NB4 (cell line): ENCODE measurements around the gene ARHGAP15.

ENCODE experiments used
- MYC ChIP-seq: IDR thresholded peaks from 2 replicates; pipeline ENCODE4 v1.6.1; 2011; ENCODE audit warnings: low read depth, low read length
- POLR2A ChIP-seq: IDR thresholded peaks from 2 replicates; pipeline ENCODE4 v1.6.1; 2011; ENCODE audit warnings: mild to moderate bottlenecking; ENCODE audit not compliant: insufficient read length; ENCODE audit errors: extremely low read depth
- TF ChIP-seq, protein P1 (sequence below): IDR thresholded peaks from one replicate; pipeline ENCODE4 v1.5.1; 2012; ENCODE audit warnings: low read depth, low read length
- TF ChIP-seq, protein P2 (sequence below): IDR thresholded peaks from 2 replicates; pipeline ENCODE4 v1.6.1; 2011; ENCODE audit warnings: low read depth, low read length

GRCh38 chr2:143384111-143384510 lies 254.9 kb downstream of the ARHGAP15 start:
- TF ChIP-seq, protein P1, sequence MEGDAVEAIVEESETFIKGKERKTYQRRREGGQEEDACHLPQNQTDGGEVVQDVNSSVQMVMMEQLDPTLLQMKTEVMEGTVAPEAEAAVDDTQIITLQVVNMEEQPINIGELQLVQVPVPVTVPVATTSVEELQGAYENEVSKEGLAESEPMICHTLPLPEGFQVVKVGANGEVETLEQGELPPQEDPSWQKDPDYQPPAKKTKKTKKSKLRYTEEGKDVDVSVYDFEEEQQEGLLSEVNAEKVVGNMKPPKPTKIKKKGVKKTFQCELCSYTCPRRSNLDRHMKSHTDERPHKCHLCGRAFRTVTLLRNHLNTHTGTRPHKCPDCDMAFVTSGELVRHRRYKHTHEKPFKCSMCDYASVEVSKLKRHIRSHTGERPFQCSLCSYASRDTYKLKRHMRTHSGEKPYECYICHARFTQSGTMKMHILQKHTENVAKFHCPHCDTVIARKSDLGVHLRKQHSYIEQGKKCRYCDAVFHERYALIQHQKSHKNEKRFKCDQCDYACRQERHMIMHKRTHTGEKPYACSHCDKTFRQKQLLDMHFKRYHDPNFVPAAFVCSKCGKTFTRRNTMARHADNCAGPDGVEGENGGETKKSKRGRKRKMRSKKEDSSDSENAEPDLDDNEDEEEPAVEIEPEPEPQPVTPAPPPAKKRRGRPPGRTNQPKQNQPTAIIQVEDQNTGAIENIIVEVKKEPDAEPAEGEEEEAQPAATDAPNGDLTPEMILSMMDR, result no peak
- TF ChIP-seq MYC (no peak), POLR2A (no peak)
- TF ChIP-seq, protein P2, sequence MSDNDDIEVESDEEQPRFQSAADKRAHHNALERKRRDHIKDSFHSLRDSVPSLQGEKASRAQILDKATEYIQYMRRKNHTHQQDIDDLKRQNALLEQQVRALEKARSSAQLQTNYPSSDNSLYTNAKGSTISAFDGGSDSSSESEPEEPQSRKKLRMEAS, result no peak
